GM18870 (cell line): ENCODE measurements around the gene LIME1.
"Not testable (repeated sequence)": the region's sequence is repeated elsewhere in the genome, so short reads cannot be mapped to it uniquely, and the experiment has no call there.

Experiments used
- ATAC-seq: cut with Tn5 transposase; IDR thresholded peaks from one replicate; pipeline ENCODE4 v1.9.1; 2021; ENCODE audit warnings: moderate library complexity; ENCODE audit not compliant: unreplicated experiment

LIME1 gene

DNA sequence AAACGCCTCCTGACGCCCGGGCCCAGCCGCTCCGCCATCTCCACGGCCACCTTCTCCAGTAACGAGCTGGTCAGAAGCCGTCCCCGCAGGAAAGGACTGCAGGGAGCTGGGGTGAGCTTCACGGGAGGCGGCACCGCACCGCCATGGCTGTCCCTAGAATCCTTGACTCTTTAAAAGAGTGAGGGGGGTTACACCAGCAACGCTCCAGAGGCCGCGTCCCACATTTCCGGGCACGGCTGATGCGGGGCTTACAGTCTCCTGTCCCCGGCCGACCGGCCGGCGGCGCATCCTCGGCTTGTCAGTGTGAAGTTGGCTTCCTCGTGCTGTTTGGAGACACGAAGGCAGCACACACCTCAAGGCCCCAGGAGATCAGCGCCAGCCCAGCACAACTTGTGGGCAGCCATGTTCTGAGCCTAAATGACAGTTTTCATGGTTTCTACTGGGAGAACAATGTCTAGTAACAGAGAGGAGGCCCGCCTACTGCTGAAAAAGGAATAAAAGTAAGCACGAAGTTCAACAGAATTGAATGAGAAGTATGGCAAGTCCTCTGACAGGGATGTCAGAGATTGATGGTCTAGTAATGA is 33.5 kb downstream of the LIME1 start:
- no peak for ATAC-seq

DNA sequence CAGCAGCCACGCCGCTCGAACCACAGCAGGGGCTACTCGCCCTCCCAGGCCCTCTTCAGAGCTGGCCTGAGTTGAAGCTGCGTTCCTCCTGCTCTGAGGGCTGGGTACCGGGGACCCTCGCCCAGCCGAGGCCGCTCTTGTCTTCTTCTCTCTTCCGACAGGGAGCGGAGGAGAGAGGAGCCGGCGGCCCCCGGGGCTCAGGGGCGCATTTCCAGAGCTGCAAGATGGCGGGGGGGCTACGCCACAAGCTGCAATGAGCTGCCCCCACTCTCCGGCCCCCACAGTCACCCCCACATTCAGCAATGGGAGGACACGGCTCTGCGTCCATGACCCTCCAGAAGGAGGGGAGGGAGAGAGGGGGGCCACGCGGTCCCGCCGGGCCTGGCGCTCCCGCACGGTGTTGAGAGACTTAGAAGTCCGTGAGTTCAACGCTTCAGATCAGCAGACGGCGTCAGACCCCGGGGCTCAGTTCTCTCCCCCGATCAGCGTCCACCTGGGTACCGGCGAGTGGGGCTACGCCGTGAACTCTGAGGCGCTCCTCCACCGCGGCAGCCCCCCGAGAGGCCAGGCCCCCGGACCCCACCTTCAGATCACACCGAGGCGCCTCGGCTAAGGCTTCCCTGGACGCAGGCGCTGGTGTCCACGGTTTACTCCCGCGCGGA is 34.7 kb downstream of the LIME1 start:
- ATAC-seq: no peak

DNA sequence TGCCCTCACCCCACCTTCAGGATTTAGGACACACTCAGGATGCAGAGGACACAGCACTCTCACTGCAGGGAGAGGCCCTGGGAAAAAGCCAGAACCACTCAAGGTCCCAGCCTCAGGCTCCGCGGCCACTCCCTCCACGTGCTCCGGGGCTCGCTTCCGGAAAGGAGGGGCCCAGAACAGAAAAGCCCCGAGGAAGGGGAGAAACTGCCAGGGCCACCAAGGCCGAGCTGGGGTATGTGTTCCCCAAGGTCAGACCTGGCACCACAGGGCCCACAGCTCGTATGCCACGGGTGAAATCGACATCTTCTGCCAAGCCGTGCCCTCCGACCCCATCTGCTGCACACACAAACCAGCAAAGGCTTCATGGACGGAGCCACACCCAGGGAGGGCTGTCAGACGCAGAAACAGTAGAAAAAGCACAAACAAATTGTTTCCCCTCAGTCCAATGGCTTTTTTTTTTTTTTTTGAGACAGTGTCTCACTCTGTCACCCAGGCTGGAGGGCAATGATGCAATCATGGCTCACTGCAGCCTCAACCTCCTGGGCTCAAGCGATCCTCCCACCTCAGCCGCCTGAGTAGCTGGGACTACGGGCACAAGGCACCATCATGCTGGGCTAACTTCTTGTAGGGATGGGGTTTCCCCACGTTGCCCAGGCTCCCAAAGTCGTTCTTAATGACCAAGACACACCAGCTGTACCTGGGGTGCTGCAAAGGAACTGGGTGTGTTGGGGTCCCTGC is 36.5 kb downstream of the LIME1 start:
- ATAC-seq: no peak

DNA sequence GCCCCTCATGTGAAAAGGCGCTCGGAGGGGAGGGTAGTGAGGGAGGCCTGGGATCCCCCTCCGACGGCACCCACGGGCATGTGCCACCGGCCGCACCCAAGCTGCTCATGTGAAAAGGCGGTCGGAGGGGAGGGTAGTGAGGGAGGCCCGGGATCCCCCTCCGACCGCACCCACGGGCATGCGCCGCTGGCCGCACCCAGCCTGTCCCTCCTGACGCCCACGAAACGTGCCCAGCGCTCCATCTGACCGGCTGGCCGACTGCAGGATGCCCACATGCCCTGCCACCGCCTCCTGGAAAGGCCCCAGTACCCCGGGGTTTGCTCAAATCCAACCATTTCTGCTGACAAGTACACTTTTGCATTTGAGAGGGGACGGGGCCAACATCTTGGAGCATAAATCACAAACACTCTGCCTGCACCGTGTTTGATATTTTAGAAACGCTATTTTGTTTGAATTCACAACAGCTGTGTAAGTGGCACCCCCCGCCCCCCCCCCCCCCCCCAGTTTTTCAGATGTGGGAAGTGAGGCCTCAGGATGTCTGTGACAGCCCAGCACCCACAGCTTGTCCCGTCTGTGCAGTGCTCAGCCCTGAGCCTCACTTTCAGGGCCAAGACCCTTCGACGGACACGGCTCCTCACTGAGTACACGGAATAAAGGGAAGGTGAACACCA is 37.2 kb downstream of the LIME1 start:
- no peak for ATAC-seq

DNA sequence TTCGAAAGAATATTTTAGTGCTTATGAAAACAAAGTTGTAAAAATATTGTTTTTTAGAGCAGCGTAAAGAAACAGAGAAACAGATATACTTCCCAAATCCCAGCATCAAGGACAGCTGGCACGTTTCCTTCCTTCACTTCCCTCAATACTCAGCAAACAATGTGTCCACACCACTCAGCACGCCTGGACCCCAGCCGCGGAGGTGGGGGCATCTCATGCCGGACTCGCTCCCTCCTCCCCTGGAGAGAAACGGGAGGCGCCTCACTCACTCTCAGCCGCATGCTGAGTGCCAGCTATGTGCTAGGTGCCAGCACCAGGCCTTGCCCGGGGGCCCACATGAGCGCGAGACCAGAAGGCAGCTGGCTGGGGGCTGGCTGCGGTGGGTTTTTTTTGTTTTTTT is 37.8 kb downstream of the LIME1 start:
- no peak for ATAC-seq

DNA sequence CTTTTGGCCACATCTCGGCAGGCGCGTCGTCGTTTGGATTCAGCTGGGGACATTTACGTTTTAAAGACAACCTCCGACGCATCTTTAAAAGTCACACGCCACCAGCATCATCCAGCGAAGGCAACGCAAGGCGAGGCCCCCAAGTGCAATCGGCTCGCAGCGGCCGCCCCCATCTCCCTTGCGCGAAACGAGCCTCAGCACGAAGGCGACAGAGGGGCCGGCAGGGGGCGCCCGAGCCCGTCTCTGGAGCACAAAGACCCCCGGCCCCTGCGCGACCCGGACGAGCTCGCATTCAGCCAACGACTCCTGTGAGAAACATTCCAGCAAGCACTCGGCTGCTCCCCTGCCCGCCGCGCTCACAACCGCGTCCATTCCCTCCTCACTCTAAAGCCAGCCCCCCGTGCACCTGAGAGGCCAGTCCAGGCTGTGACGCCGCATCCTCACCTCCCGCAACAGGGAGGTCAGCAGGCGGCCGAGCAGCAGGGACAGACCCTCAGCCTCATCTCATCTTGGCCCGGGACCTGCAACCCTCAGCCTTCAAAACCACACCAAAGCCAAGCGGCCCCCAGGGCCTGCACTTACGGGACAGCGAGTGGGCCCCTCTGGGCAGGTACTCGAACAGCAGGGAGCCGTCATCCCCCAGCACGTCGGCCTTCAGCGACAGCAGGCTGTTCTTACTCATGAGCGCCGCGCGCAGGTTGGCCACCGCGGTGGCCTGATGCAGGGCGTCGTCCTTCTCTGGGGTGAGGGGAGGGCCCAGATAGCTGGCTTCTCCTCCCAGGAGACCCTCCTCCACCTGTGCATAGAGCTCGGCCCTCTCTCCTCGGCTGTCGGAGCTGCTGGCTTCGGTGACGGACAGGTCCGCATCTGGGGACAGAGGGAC is 38.9 kb downstream of the LIME1 start:
- no peak for ATAC-seq

DNA sequence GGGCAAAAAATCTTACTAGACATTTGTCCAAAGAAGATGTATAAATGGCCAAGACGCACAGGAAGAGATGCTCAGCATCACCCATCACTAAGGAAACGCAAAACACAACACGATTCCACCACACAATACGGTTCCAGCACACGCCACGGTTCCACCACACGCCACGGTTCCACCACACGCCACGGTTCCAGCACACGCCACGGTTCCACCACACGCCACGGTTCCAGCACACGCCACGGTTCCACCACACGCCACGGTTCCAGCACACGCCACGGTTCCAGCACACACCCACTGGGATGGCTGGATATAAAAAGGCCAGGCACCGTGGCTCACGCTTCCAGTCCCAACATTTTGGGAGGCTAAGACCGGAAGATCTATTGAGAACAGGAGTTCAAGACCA is 40.4 kb downstream of the LIME1 start:
- not testable (repeated sequence) for ATAC-seq

DNA sequence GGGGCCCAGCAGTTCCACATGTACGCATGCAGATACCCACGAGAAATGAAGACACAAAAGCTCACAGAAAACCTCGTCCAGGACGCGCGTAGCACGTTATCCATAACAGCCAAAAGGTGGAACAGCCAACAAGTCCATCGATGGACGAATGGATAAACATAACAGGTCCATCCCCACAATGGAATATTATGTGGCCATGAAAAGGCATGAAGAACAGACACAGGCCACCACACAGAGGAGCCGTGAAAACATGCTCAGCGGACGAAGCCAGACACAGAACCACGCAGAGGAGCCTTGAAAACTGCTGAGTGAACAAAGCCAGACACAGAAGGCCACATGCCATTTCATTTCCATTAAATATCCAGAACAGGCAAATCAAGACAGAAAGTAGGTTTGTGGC is 41.1 kb downstream of the LIME1 start:
- ATAC-seq: no peak

DNA sequence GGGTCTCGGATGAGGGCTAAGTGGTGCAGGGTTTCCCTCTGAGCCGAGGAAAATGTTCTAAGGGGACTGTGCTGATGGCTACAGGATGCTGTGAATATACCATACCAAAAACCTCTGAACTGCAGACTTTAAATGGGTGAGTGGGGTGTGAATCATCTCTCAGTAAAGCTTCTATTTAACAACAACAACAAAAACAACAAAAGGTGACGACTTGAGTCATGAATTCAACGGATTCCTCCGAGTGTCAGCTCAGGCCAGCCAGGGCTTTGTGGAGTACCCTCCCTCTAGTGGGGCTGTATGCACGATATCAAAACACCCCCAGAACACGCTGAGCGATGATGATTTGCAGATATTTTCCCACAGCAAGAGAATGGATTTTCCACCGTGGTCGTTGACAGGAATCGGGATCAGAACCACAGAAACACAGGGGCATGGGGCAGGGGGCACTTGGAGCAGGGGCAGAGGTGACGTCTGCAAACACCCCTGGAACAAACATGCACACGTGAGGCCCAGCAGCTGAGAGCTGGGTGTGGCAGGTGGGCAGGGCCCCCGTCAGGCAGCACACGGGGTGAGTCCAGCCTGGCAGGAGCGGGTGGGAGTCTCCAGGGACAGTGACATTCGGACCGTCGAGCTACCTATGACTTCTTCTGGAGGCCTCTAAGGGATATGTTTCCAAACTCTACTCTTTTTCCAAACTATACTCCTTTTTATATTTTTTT is 41.7 kb downstream of the LIME1 start:
- ATAC-seq: no peak

DNA sequence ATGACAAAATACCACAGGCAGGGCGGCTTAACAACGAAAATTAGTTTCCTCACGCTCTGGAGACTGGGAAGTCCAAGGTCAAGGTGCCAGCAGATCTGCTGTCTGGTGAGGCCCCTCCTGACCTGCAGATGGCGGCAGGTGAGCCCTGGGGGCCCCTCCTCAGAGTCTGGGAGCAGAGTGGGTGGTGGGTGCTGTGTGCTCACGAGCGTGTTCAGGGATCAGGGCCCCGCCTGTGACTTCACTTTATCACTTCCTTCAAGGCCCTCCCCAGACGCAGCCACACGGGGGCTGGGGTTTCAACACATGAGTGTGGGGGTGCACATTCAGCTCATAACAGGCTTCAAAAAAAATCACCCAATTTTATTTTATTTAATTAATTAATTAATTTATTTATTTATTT is 42.4 kb downstream of the LIME1 start:
- no peak for ATAC-seq

DNA sequence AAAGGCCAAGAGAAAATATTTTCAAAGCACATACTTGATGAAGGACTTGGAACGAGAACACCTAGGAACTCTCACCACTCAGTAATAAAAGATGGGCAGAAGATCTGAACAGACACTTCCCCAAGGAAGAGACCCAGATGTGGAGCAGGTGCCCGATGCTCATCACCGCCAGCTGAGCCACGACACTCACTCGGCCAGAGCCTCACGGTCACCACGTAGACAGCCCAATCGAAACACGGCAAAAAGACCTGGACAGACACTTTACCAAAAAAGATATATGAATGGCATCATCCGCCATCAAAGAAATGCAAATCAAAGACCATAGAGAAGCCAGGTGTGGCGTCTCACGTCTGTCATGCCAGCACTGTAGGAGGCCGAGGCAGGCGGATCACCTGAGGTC is 44.7 kb downstream of the LIME1 start:
- no peak for ATAC-seq

DNA sequence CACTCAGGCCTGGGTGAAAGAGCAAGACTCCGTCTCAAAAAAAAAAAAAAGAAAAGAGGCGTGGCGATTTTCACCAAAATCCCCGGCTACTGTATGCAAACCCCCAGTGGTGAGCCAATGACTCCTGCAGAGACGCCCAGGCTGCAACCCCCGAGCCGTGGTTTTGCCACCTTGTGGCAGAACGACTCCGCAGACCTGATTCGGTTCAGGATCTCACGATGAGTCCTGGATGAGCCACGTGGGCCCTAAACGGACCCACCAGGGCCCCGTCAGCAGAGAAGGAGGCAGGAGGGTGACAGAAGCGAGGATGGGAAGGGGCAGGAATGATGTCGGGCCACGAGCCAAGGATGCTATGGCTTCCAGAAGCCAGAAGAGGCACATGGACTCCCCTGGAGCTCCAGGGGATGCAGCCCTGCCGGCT is 45.6 kb downstream of the LIME1 start:
- ATAC-seq: no peak

DNA sequence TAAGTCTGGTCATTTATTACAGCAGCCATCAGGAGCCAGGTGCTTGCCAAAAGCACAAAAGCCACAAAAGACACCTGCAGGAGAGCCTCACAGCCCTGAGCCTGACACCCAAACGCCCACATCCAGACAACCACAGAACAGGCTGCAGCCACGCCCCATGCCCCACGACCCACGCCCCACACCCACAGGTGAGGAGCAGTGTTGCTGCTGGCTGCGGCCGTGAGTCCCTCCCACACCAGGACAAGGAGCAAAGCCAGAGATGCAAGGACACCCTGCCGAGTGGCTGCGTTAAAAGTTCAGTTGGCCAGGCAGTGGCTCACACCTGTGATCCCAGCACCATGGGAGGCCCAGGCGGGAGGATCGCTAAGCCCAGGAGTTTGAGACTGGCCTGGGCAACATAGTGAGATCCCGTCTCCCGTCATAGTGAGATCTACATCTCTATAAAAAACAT is 46.1 kb downstream of the LIME1 start:
- ATAC-seq: no peak

DNA sequence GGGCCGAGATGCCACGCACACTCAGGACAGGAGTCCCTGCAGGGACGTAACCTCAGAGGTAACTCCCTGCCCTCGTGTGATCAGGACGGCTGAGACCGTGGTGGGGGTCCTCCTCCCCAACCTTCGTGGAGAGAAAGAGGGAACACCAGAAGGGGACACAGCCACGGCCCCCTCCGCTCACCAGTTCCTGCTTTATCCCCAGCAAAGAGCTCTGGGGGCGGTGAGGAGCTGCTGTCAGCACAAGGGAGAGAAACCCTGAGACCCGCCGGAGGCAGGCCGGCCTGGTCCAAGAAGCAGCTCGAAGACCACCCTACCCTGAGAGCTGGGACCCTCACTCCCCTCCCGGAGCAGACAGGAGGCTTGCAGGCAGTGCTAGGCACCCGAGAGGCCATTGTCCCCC is 47.5 kb downstream of the LIME1 start:
- ATAC-seq: no peak

DNA sequence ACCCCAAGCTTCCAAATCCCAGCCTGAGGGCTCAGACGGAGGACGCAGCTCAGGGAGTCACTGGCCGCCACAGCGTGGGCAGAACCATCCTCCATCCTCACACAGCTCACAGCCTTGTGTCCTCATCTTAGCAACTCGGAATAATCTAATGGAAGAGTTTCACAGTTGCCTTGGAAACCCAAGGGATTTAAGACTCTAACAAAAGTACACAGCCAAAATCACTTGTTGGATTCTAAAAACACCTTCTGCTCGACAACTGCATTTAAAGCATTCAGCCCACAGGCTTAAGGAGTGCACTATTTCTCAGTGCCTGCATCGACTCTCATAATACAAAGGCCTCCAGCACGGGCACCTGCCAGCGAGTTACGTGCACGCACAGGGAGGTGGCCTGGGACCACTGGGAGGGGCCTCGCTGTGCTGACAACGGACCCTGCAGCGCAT is 49.2 kb downstream of the LIME1 start:
- ATAC-seq: no peak

DNA sequence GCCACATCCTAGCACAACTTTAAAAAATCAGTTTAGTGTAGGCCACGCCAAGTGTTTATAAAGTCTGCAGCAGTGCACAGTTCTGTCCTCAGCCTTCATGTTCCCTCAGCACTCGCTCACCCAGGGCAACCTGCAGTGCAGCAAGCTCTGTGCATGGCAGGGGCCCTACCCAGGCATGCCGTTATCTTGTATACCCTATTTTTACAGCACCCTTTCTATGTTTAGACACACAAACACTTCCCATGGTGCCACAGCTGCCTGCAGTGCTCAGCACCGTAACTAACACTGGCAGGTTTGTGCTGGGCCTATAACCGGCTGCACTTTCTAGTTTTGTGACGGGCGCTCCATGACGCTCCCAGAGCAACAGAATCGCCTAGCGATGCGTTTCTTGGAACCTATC is 50.8 kb downstream of the LIME1 start:
- no peak for ATAC-seq

DNA sequence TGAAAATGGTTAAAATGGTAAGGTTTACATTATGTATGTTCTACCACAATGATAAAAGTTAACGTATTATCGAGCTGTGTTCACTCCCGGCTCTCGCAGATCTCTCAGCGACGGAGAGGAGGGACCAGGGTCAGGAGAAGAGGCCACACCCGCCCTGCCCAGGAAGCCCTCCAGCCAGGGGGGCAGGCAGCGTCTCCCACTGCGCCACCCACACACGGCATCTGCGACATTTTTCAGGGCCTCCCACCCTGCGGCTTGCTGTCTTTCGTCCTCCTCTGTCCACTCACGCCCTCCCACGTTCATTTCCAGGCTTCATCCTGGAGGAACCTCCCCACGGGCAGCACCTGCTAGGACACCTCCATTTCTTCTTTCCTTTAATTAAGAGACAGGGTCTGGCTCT is 51.3 kb downstream of the LIME1 start:
- no peak for ATAC-seq
